IPS-20b (cell line): Measurements from ENCODE around the gene SIK2.

Experiments
- H3K27ac ChIP-seq: one replicate; pipeline ENCODE4 v1.5.1; 2013; ENCODE audit warnings: low read length
- H3K27me3 ChIP-seq: 2 replicates; pipeline ENCODE4 v1.6.1; 2013; ENCODE audit warnings: mild to moderate bottlenecking, low read length, inconsistent platforms; ENCODE audit not compliant: insufficient read depth
- H3K36me3 ChIP-seq: 2 replicates; pipeline ENCODE4 v1.6.1; 2013; ENCODE audit warnings: low read depth, mild to moderate bottlenecking, inconsistent platforms, low read length, moderate library complexity; ENCODE audit not compliant: insufficient read depth
- H3K4me1 ChIP-seq: 2 replicates; pipeline ENCODE4 v1.6.1; 2013; ENCODE audit warnings: mild to moderate bottlenecking, control low read depth, inconsistent platforms, low read length, moderate library complexity; ENCODE audit not compliant: insufficient read depth
- H3K4me3 ChIP-seq: 2 replicates; pipeline ENCODE4 v1.5.1; 2013; ENCODE audit warnings: mild to moderate bottlenecking, low read length, inconsistent platforms
- H3K9ac ChIP-seq: 2 replicates; pipeline ENCODE4 v1.6.1; 2013; ENCODE audit warnings: low read depth, mild to moderate bottlenecking, inconsistent platforms, low read length, moderate library complexity
- H3K9me3 ChIP-seq: 2 replicates; pipeline ENCODE4 v1.6.1; 2013; ENCODE audit warnings: mild to moderate bottlenecking, low read depth, low read length, inconsistent platforms; ENCODE audit not compliant: insufficient read depth

Gene SIK2

GRCh38 chr11:111631024-111631665, 28.9 kb downstream of the SIK2 start:
- Histone ChIP-seq H3K4me1 (peaks cover 14% of the 10 kb centered on the region; the same call in 1 of the 2 replicates), H3K36me3 (no peaks in the 10 kb centered on the region), H3K9ac (no peak overlapping the region), H3K4me3 (no peak overlapping the region), H3K27me3 (no peaks in the 10 kb centered on the region), H3K9me3 (no peaks in the 10 kb centered on the region), H3K27ac (no peak overlapping the region)

- no peak overlapping the region for H3K9ac ChIP-seq
- no peak overlapping the region for H3K27ac ChIP-seq
- H3K9me3 ChIP-seq: no peaks in the 10 kb centered on the region
- H3K4me3 ChIP-seq: no peak overlapping the region
- H3K4me1 ChIP-seq: peaks cover 14% of the 10 kb centered on the region; the same call in 1 of the 2 replicates
- no peaks in the 10 kb centered on the region for H3K27me3 ChIP-seq
- H3K36me3 ChIP-seq: no peaks in the 10 kb centered on the region
Observed at GRCh38 chr11:111631666-111632039, 29.4 kb downstream of the SIK2 start.

- Histone ChIP-seq H3K36me3 (no peaks in the 10 kb centered on the region), H3K4me3 (no peak overlapping the region), H3K9ac (no peak overlapping the region), H3K9me3 (no peaks in the 10 kb centered on the region), H3K4me1 (peaks cover 14% of the 10 kb centered on the region; the same call in 1 of the 2 replicates), H3K27ac (no peak overlapping the region), H3K27me3 (no peaks in the 10 kb centered on the region)
Observed at GRCh38 chr11:111632516-111633220, 30.4 kb downstream of the SIK2 start.

- Histone ChIP-seq H3K9me3 (no peaks in the 10 kb centered on the region), H3K4me3 (no peak overlapping the region), H3K9ac (no peak overlapping the region), H3K4me1 (peaks cover 14% of the 10 kb centered on the region; the same call in 1 of the 2 replicates), H3K27ac (no peak overlapping the region), H3K36me3 (no peaks in the 10 kb centered on the region), H3K27me3 (no peaks in the 10 kb centered on the region)
Observed at GRCh38 chr11:111633248-111633647, 31.0 kb downstream of the SIK2 start.

GRCh38 chr11:111633756-111634362, 31.6 kb downstream of the SIK2 start:
- H3K27ac ChIP-seq: no peak overlapping the region
- no peaks in the 10 kb centered on the region for H3K27me3 ChIP-seq
- H3K4me3 ChIP-seq: no peak overlapping the region
- H3K36me3 ChIP-seq: no peaks in the 10 kb centered on the region
- no peak overlapping the region for H3K9ac ChIP-seq
- H3K4me1 ChIP-seq: peaks cover 14% of the 10 kb centered on the region; the same call in 1 of the 2 replicates
- H3K9me3 ChIP-seq: no peaks in the 10 kb centered on the region

GRCh38 chr11:111634981-111635705, 32.9 kb downstream of the SIK2 start:
- no peak overlapping the region for H3K9ac ChIP-seq
- peaks cover 25% of the 10 kb centered on the region for H3K4me1 ChIP-seq
- no peaks in the 10 kb centered on the region for H3K36me3 ChIP-seq
- no peak overlapping the region for H3K27ac ChIP-seq
- no peaks in the 10 kb centered on the region for H3K9me3 ChIP-seq
- H3K27me3 ChIP-seq: no peaks in the 10 kb centered on the region
- no peak overlapping the region for H3K4me3 ChIP-seq

- H3K36me3 ChIP-seq: no peaks in the 10 kb centered on the region
- no peak overlapping the region for H3K4me3 ChIP-seq
- no peaks in the 10 kb centered on the region for H3K9me3 ChIP-seq
- H3K27ac ChIP-seq: no peak overlapping the region
- H3K4me1 ChIP-seq: peaks cover 25% of the 10 kb centered on the region
- no peaks in the 10 kb centered on the region for H3K27me3 ChIP-seq
- H3K9ac ChIP-seq: no peak overlapping the region
Observed at GRCh38 chr11:111635706-111636045, 33.4 kb downstream of the SIK2 start.

GRCh38 chr11:111637885-111638284, 35.6 kb downstream of the SIK2 start:
- no peak overlapping the region for H3K27ac ChIP-seq
- H3K27me3 ChIP-seq: no peaks in the 10 kb centered on the region
- no peaks in the 10 kb centered on the region for H3K9me3 ChIP-seq
- H3K4me1 ChIP-seq: peaks cover 28% of the 10 kb centered on the region
- H3K9ac ChIP-seq: no peak overlapping the region
- no peak overlapping the region for H3K4me3 ChIP-seq
- H3K36me3 ChIP-seq: no peaks in the 10 kb centered on the region

- Histone ChIP-seq H3K9me3 (no peaks in the 10 kb centered on the region), H3K27me3 (no peaks in the 10 kb centered on the region), H3K36me3 (no peaks in the 10 kb centered on the region), H3K27ac (no peak overlapping the region), H3K4me1 (peaks cover 21% of the 10 kb centered on the region), H3K9ac (peak overlapping the region; percentile 18; the same call in 1 of the 2 replicates), H3K4me3 (no peak overlapping the region)
Observed at GRCh38 chr11:111639226-111639925, 37.1 kb downstream of the SIK2 start.

- Histone ChIP-seq H3K4me3 (no peak overlapping the region), H3K9me3 (no peaks in the 10 kb centered on the region), H3K4me1 (peaks cover 14% of the 10 kb centered on the region), H3K9ac (no peak overlapping the region), H3K27me3 (no peaks in the 10 kb centered on the region), H3K36me3 (no peaks in the 10 kb centered on the region), H3K27ac (no peak overlapping the region)
Observed at GRCh38 chr11:111641339-111642015, 39.2 kb downstream of the SIK2 start.

- Histone ChIP-seq H3K9me3 (no peaks in the 10 kb centered on the region), H3K4me3 (no peak overlapping the region), H3K27me3 (no peaks in the 10 kb centered on the region), H3K36me3 (no peaks in the 10 kb centered on the region), H3K9ac (no peak overlapping the region), H3K4me1 (peaks cover 14% of the 10 kb centered on the region), H3K27ac (no peak overlapping the region)
Observed at GRCh38 chr11:111642542-111642941, 40.3 kb downstream of the SIK2 start.
